ENCODE data around the gene WWOX. TPM values are rescaled to one million over a fixed set of nuclear protein-coding genes. Genes with fewer than 3 reads are reported as not detected.

The WWOX gene
- total and polyA plus RNA-seq, 3 experiments from 2014 or later, result 17.2 to 18.6 (median 18.2) TPM

GRCh38 chr16:78932355-78932943 lies 833.0 kb downstream of the WWOX start:
- H3K4me3 ChIP-seq (ENCODE audit: low read length), result no peak overlapping the region
- POLR2A ChIA-PET, result no interaction called here
- Mint-ChIP-seq H3K36me3 (peaks cover 0 to 2% (median 0%) of the 10 kb centered on the region in 3 donors), H3K27me3 (peaks cover 0 to 3% of the 10 kb centered on the region in 2 donors), H3K4me3 (no peak overlapping the region), H3K9me3 (peaks cover 0 to 2% (median 0%) of the 10 kb centered on the region in 5 donors), H3K4me1 (no peaks in the 10 kb centered on the region), H3K27ac (no peak overlapping the region)
- no peaks in the 10 kb centered on the region for H3K9me3 ChIP-seq (ENCODE audit: low read length)
- H3K27me3 ChIP-seq (ENCODE audit: insufficient read depth, low read length, poor library complexity, severe bottlenecking), result no peaks in the 10 kb centered on the region
- H3K4me1 ChIP-seq (ENCODE audit: insufficient read depth, low read length), result no peaks in the 10 kb centered on the region
- no peaks in the 10 kb centered on the region for H3K36me3 ChIP-seq (ENCODE audit: insufficient read depth, low read length)
- DNase-seq, result no peak
- CTCF ChIA-PET, result no interaction called here
- no peak overlapping the region for H3K27ac ChIP-seq (ENCODE audit: low read depth, low read length)

- Mint-ChIP-seq H3K36me3 (peaks cover 0 to 2% (median 0%) of the 10 kb centered on the region in 3 donors), H3K4me1 (no peaks in the 10 kb centered on the region), H3K4me3 (no peak overlapping the region), H3K9me3 (peaks cover 0 to 2% (median 0%) of the 10 kb centered on the region in 5 donors), H3K27ac (peak overlapping the region in 1 of 8 donors; percentile 19), H3K27me3 (no peaks in the 10 kb centered on the region)
- Histone ChIP-seq H3K4me3 (ENCODE audit: low read length) (no peak overlapping the region), H3K27ac (ENCODE audit: low read depth, low read length) (no peak overlapping the region), H3K27me3 (ENCODE audit: insufficient read depth, low read length, poor library complexity, severe bottlenecking) (no peaks in the 10 kb centered on the region), H3K36me3 (ENCODE audit: insufficient read depth, low read length) (no peaks in the 10 kb centered on the region), H3K4me1 (ENCODE audit: insufficient read depth, low read length) (no peaks in the 10 kb centered on the region), H3K9me3 (ENCODE audit: low read length) (no peaks in the 10 kb centered on the region)
- ChIA-PET CTCF (no interaction called here), POLR2A (no interaction called here)
- no peak for DNase-seq
Observed at GRCh38 chr16:78936060-78936459, 836.6 kb downstream of the WWOX start.

- DNase-seq, result no peak
- ChIA-PET CTCF (no interaction called here), POLR2A (no interaction called here)
- H3K27me3 Mint-ChIP-seq, result no peaks in the 10 kb centered on the region
- H3K4me3 Mint-ChIP-seq, result no peak overlapping the region
- Histone ChIP-seq H3K27ac (ENCODE audit: low read depth, low read length) (no peak overlapping the region), H3K27me3 (ENCODE audit: insufficient read depth, low read length, poor library complexity, severe bottlenecking) (no peaks in the 10 kb centered on the region), H3K4me1 (ENCODE audit: insufficient read depth, low read length) (no peaks in the 10 kb centered on the region), H3K36me3 (ENCODE audit: insufficient read depth, low read length) (no peaks in the 10 kb centered on the region), H3K9me3 (ENCODE audit: low read length) (no peaks in the 10 kb centered on the region), H3K4me3 (ENCODE audit: low read length) (no peak overlapping the region)
- H3K27ac Mint-ChIP-seq, result no peak overlapping the region
- H3K36me3 Mint-ChIP-seq, result peaks cover 0 to 5% (median 0%) of the 10 kb centered on the region in 3 donors
- no peaks in the 10 kb centered on the region for H3K4me1 Mint-ChIP-seq
- peaks cover 0 to 2% (median 0%) of the 10 kb centered on the region in 5 donors for H3K9me3 Mint-ChIP-seq
Observed at GRCh38 chr16:78939597-78939996, 840.1 kb downstream of the WWOX start.

GRCh38 chr16:78942625-78943245 lies 843.3 kb downstream of the WWOX start:
- no peak for DNase-seq
- Mint-ChIP-seq H3K4me3 (no peak overlapping the region), H3K27ac (no peak overlapping the region), H3K27me3 (no peaks in the 10 kb centered on the region), H3K4me1 (no peaks in the 10 kb centered on the region), H3K9me3 (no peaks in the 10 kb centered on the region), H3K36me3 (peaks cover 0 to 5% (median 0%) of the 10 kb centered on the region in 3 donors)
- Histone ChIP-seq H3K27ac (ENCODE audit: low read depth, low read length) (no peak overlapping the region), H3K27me3 (ENCODE audit: insufficient read depth, low read length, poor library complexity, severe bottlenecking) (no peaks in the 10 kb centered on the region), H3K9me3 (ENCODE audit: low read length) (no peaks in the 10 kb centered on the region), H3K4me1 (ENCODE audit: insufficient read depth, low read length) (no peaks in the 10 kb centered on the region), H3K36me3 (ENCODE audit: insufficient read depth, low read length) (no peaks in the 10 kb centered on the region), H3K4me3 (ENCODE audit: low read length) (no peak overlapping the region)
- CTCF ChIA-PET, result no interaction called here
- POLR2A ChIA-PET, result no interaction called here

- Mint-ChIP-seq H3K4me3 (no peak overlapping the region), H3K27ac (no peak overlapping the region), H3K4me1 (no peaks in the 10 kb centered on the region), H3K9me3 (no peaks in the 10 kb centered on the region), H3K27me3 (no peaks in the 10 kb centered on the region), H3K36me3 (peaks cover 0 to 3% (median 0%) of the 10 kb centered on the region in 3 donors)
- no peak overlapping the region for H3K27ac ChIP-seq (ENCODE audit: low read depth, low read length)
- H3K36me3 ChIP-seq (ENCODE audit: insufficient read depth, low read length), result no peaks in the 10 kb centered on the region
- no peak overlapping the region for H3K4me3 ChIP-seq (ENCODE audit: low read length)
- no peak for DNase-seq
- no peaks in the 10 kb centered on the region for H3K27me3 ChIP-seq (ENCODE audit: insufficient read depth, low read length, poor library complexity, severe bottlenecking)
- no peaks in the 10 kb centered on the region for H3K9me3 ChIP-seq (ENCODE audit: low read length)
- CTCF ChIA-PET, result no interaction called here
- POLR2A ChIA-PET, result no interaction called here
- no peaks in the 10 kb centered on the region for H3K4me1 ChIP-seq (ENCODE audit: insufficient read depth, low read length)
Observed at GRCh38 chr16:78945336-78945735, 845.9 kb downstream of the WWOX start.

- Mint-ChIP-seq H3K27ac (no peak overlapping the region), H3K36me3 (peaks cover 0 to 3% (median 0%) of the 10 kb centered on the region in 3 donors), H3K9me3 (no peaks in the 10 kb centered on the region), H3K4me3 (no peak overlapping the region), H3K4me1 (no peaks in the 10 kb centered on the region), H3K27me3 (no peaks in the 10 kb centered on the region)
- CTCF ChIA-PET, result no interaction called here
- Histone ChIP-seq H3K27me3 (ENCODE audit: insufficient read depth, low read length, poor library complexity, severe bottlenecking) (no peaks in the 10 kb centered on the region), H3K9me3 (ENCODE audit: low read length) (no peaks in the 10 kb centered on the region), H3K4me3 (ENCODE audit: low read length) (no peak overlapping the region), H3K36me3 (ENCODE audit: insufficient read depth, low read length) (no peaks in the 10 kb centered on the region), H3K4me1 (ENCODE audit: insufficient read depth, low read length) (no peaks in the 10 kb centered on the region), H3K27ac (ENCODE audit: low read depth, low read length) (no peak overlapping the region)
- POLR2A ChIA-PET, result no interaction called here
- DNase-seq, result no peak
Observed at GRCh38 chr16:78946556-78946955, 847.1 kb downstream of the WWOX start.

GRCh38 chr16:78950768-78951167 lies 851.3 kb downstream of the WWOX start:
- no peak overlapping the region for H3K4me3 Mint-ChIP-seq
- Histone ChIP-seq H3K4me3 (ENCODE audit: low read length) (no peak overlapping the region), H3K4me1 (ENCODE audit: insufficient read depth, low read length) (no peaks in the 10 kb centered on the region), H3K36me3 (ENCODE audit: insufficient read depth, low read length) (no peaks in the 10 kb centered on the region), H3K27ac (ENCODE audit: low read depth, low read length) (no peak overlapping the region), H3K9me3 (ENCODE audit: low read length) (no peaks in the 10 kb centered on the region), H3K27me3 (ENCODE audit: insufficient read depth, low read length, poor library complexity, severe bottlenecking) (no peaks in the 10 kb centered on the region)
- POLR2A ChIA-PET, result no interaction called here
- H3K27me3 Mint-ChIP-seq, result peaks cover 0 to 4% of the 10 kb centered on the region in 2 donors
- H3K4me1 Mint-ChIP-seq, result no peaks in the 10 kb centered on the region
- H3K9me3 Mint-ChIP-seq, result no peaks in the 10 kb centered on the region
- DNase-seq, result no peak
- CTCF ChIA-PET, result no interaction called here
- peaks cover 0 to 5% (median 0%) of the 10 kb centered on the region in 3 donors for H3K36me3 Mint-ChIP-seq
- H3K27ac Mint-ChIP-seq, result no peak overlapping the region

- Mint-ChIP-seq H3K36me3 (peaks cover 0 to 5% (median 0%) of the 10 kb centered on the region in 3 donors), H3K9me3 (no peaks in the 10 kb centered on the region), H3K27ac (no peak overlapping the region), H3K4me3 (no peak overlapping the region), H3K4me1 (no peaks in the 10 kb centered on the region), H3K27me3 (peaks cover 0 to 4% of the 10 kb centered on the region in 2 donors)
- Histone ChIP-seq H3K36me3 (ENCODE audit: insufficient read depth, low read length) (no peaks in the 10 kb centered on the region), H3K9me3 (ENCODE audit: low read length) (no peaks in the 10 kb centered on the region), H3K4me1 (ENCODE audit: insufficient read depth, low read length) (no peaks in the 10 kb centered on the region), H3K27ac (ENCODE audit: low read depth, low read length) (no peak overlapping the region), H3K27me3 (ENCODE audit: insufficient read depth, low read length, poor library complexity, severe bottlenecking) (no peaks in the 10 kb centered on the region), H3K4me3 (ENCODE audit: low read length) (no peak overlapping the region)
- no peak for DNase-seq
- ChIA-PET POLR2A (no interaction called here), CTCF (no interaction called here)
Observed at GRCh38 chr16:78952630-78953029, 853.2 kb downstream of the WWOX start.
